Fibroblast of lung (primary cell): Measurements from ENCODE around the gene MDFI. TPM values are rescaled to one million over a fixed set of nuclear protein-coding genes. Genes with fewer than 3 reads are reported as not detected.

Experiments used
- DNase-seq, 2 donors: peaks; one replicate each; pipeline versions ENCODE4 v3.0.0 to v3.0.0-alpha.2; 2010; ENCODE audit warnings: low read depth in 2 of 2
- H2AFZ ChIP-seq: 2 replicates; pipeline ENCODE4 v1.5.1; 2012; ENCODE audit warnings: low read length, control low read depth, inconsistent platforms
- H3K27ac ChIP-seq: 2 replicates; pipeline ENCODE4 v1.5.1; 2011; ENCODE audit warnings: low read length, control low read depth; ENCODE audit not compliant: insufficient read depth
- H3K27me3 ChIP-seq: 2 replicates; pipeline ENCODE4 v1.5.1; 2011; ENCODE audit warnings: mild to moderate bottlenecking, low read length; ENCODE audit not compliant: control insufficient read depth, insufficient read depth
- H3K36me3 ChIP-seq: 2 replicates; pipeline ENCODE4 v1.5.1; 2011; ENCODE audit warnings: low read length; ENCODE audit not compliant: control insufficient read depth, insufficient read depth
- H3K4me1 ChIP-seq: 2 replicates; pipeline ENCODE4 v1.5.1; 2011; ENCODE audit warnings: low read length; ENCODE audit not compliant: control insufficient read depth, insufficient read depth; ENCODE audit errors: extremely low read depth
- H3K4me2 ChIP-seq: 2 replicates; pipeline ENCODE4 v1.5.1; 2011; ENCODE audit warnings: low read length, control low read depth; ENCODE audit not compliant: insufficient read depth; ENCODE audit errors: extremely low read depth
- H3K4me3 ChIP-seq, 4 experiments: fragments of 200-600 bp in 1 of 4; sonication (generic) in 1 of 4; replicated peaks in 1 of 4; 2 replicates each; pipeline ENCODE4 v1.5.1; 2011 to 2016; ENCODE audit warnings: low read length in 4 of 4, low read depth in 3 of 4, mild to moderate bottlenecking in 3 of 4, control low read depth in 2 of 4, inconsistent platforms in 1 of 4, mixed read lengths in 1 of 4; ENCODE audit not compliant: insufficient read depth in 1 of 4; ENCODE audit errors: control extremely low read depth in 1 of 4
- H3K79me2 ChIP-seq: 2 replicates; pipeline ENCODE4 v1.5.1; 2012; ENCODE audit warnings: mild to moderate bottlenecking, low read length, inconsistent platforms; ENCODE audit not compliant: control insufficient read depth, insufficient read depth
- H3K9ac ChIP-seq: 2 replicates; pipeline ENCODE4 v1.5.1; 2011; ENCODE audit warnings: mild to moderate bottlenecking, low read length, control low read depth; ENCODE audit not compliant: insufficient read depth
- H3K9me3 ChIP-seq: 2 replicates; pipeline ENCODE4 v1.5.1; 2012; ENCODE audit warnings: low read depth, low read length; ENCODE audit not compliant: control insufficient read depth, insufficient read depth
- H4K20me1 ChIP-seq: 2 replicates; pipeline ENCODE4 v1.5.1; 2011; ENCODE audit warnings: low read length; ENCODE audit not compliant: control insufficient read depth, insufficient read depth; ENCODE audit errors: extremely low read depth
- CTCF ChIP-seq, 2 donors: IDR thresholded peaks in 1 of 2; conservative IDR thresholded peaks in 1 of 2; 1 replicate in 1 of 2; 2 replicates in 1 of 2; pipeline ENCODE4 v1.5.1; 2011 to 2012; ENCODE audit warnings: low read length in 2 of 2, control low read depth in 1 of 2, inconsistent platforms in 1 of 2, low read depth in 1 of 2, mild to moderate bottlenecking in 1 of 2
- EZH2 ChIP-seq: IDR thresholded peaks from 2 replicates; pipeline ENCODE4 v1.5.1; 2012; ENCODE audit warnings: low read length, control low read depth, mild to moderate bottlenecking; ENCODE audit errors: missing control alignments
- polyA plus RNA-seq, 2 donors: library from polyadenylated mRNA; depleted of rRNA in 1 of 2; stranded (reverse) in 1 of 2; unstranded in 1 of 2; fragments of >200 nt; gene quantifications; 2 replicates each; pipeline ENCODE4 v1.2.1, GENCODE V29; 2011 to 2012; ENCODE audit warnings: missing spikeins in 1 of 2
- total RNA-seq: library from RNA; depleted of rRNA; stranded (reverse); fragments of >200 nt; gene quantifications from 2 replicates; pipeline ENCODE4 v1.2.1, GENCODE V29; 2014

Gene MDFI
- total and polyA plus RNA-seq, 2 donors (not counting 1 experiment from before 2014, with no cell fraction given) = 0.17 TPM; not detected in 1

DNA sequence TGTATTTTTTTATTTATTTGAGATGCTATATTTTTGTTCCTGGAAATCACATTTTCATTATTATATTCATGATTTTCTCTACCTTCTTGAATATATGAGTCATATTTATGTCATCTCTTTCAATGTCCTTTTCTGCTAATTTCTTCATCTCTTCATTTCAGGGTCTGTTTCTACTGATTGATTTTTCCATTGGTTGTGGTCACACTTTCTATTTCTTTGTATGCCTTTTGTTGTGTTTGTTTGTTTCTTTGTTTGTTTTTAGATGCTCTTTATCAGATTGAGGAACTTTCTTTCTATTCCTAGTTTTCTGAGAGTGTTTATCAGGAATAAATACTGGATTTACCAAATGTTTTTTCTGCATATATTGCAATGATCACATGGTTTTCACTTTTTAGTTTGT lies 16.9 kb upstream of the MDFI start:
- no peak overlapping the region for H3K9ac ChIP-seq
- no peak overlapping the region for H2AFZ ChIP-seq
- no peak overlapping the region for H3K4me2 ChIP-seq
- no peaks in the 10 kb centered on the region for H4K20me1 ChIP-seq
- no peaks in the 10 kb centered on the region for H3K4me1 ChIP-seq
- H3K79me2 ChIP-seq = no peaks in the 10 kb centered on the region
- H3K36me3 ChIP-seq = no peaks in the 10 kb centered on the region
- H3K9me3 ChIP-seq = no peaks in the 10 kb centered on the region
- no peak overlapping the region for H3K4me3 ChIP-seq
- DNase-seq = no peak
- TF ChIP-seq EZH2 = no peak
- TF ChIP-seq CTCF (conservative IDR thresholded peaks at IDR 0.05 in 1 of 2, IDR thresholded peaks at IDR 0.05 in 1 of 2; ENCODE audit: low read depth in 1 of 2, low read length in 2 of 2) = no peak
- H3K27ac ChIP-seq = no peak overlapping the region
- H3K27me3 ChIP-seq = no peaks in the 10 kb centered on the region

DNA sequence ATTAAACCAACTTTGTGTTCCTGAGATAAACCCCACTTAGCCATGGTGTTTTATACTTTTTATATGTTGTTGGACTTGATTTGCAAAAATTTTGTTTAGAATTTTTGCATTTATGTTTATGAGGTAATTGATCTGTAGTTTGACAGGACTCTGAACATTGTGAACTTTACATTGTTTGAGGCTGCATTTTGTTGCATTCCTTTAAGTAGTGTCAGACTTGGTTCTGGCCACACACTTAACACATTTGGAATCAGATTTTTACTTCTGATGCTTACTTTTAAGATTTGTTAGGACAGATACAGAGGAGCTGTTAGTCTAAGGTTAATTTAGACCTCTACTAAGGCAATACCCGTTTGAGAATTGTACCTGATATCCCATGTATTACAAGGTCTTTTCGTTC lies 16.5 kb upstream of the MDFI start:
- Histone ChIP-seq H3K4me1 (no peaks in the 10 kb centered on the region), H3K4me2 (no peak overlapping the region), H3K9ac (no peak overlapping the region), H4K20me1 (no peaks in the 10 kb centered on the region), H3K27ac (no peak overlapping the region), H3K36me3 (no peaks in the 10 kb centered on the region), H3K4me3 (no peak overlapping the region), H3K79me2 (no peaks in the 10 kb centered on the region), H3K27me3 (no peaks in the 10 kb centered on the region), H2AFZ (no peak overlapping the region), H3K9me3 (no peaks in the 10 kb centered on the region)
- TF ChIP-seq EZH2 (no peak), CTCF (conservative IDR thresholded peaks at IDR 0.05 in 1 of 2, IDR thresholded peaks at IDR 0.05 in 1 of 2; ENCODE audit: low read depth in 1 of 2, low read length in 2 of 2) (no peak)
- DNase-seq = no peak

DNA sequence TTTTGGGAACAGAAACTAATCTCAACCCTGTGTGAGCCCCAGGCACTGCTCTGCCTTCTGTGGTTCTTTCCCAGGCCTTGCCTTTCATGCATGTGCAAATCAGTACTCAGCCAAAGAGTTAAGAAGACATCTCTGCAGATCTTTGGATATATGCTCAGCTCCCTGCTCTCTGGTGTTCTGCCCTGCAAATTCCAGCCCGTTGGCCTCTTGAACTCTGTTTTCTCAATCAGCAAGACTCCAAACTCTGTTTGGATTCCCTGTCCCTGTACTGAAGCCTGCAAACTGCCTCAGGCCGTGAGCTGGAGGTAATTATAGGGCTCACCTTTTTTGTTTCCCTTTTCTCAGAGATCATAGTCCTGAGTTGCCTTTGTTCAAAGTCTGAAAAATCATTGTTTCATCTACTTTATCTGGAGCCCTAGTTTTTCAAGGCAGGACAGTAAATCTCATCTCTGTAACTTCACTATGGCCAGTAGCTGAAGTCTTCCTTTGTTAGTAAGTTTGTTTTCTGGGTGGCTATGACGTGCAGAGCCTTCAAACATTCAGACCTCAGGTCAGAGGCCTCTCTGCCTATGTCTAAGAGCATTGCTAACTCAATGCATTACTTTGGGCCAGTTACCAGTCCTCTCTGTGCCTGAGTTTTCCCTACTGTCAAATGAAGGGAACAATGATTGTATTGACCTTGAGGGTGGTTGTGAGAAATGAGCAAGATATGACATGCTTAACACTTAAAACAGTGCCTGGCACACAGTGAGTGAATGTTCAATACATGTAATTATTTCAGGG lies 15.9 kb upstream of the MDFI start:
- DNase-seq = no peak
- Histone ChIP-seq H3K4me1 (no peaks in the 10 kb centered on the region), H3K27me3 (no peaks in the 10 kb centered on the region)

More for the DNA sequence above, 15.9 kb upstream of the MDFI start:
- Histone ChIP-seq H3K4me3 (no peak overlapping the region), H3K9ac (no peak overlapping the region), H2AFZ (no peak overlapping the region), H3K9me3 (no peaks in the 10 kb centered on the region), H3K36me3 (no peaks in the 10 kb centered on the region), H4K20me1 (no peaks in the 10 kb centered on the region), H3K27ac (no peak overlapping the region), H3K79me2 (no peaks in the 10 kb centered on the region), H3K4me2 (no peak overlapping the region)
- no peak for TF ChIP-seq EZH2
- TF ChIP-seq CTCF (conservative IDR thresholded peaks at IDR 0.05 in 1 of 2, IDR thresholded peaks at IDR 0.05 in 1 of 2; ENCODE audit: low read depth in 1 of 2, low read length in 2 of 2) = no peak
